ENCODE data around the gene ZNF20. TPM values are rescaled to one million over a fixed set of nuclear protein-coding genes. Genes with fewer than 3 reads are reported as not detected.
"Not testable (repeated sequence)": the region's sequence is repeated elsewhere in the genome, so short reads cannot be mapped to it uniquely, and the experiment has no call there.

ZNF20 gene
- total and polyA plus RNA-seq, 10 donors, result 2.0 to 5.5 (median 3.7) TPM

DNA sequence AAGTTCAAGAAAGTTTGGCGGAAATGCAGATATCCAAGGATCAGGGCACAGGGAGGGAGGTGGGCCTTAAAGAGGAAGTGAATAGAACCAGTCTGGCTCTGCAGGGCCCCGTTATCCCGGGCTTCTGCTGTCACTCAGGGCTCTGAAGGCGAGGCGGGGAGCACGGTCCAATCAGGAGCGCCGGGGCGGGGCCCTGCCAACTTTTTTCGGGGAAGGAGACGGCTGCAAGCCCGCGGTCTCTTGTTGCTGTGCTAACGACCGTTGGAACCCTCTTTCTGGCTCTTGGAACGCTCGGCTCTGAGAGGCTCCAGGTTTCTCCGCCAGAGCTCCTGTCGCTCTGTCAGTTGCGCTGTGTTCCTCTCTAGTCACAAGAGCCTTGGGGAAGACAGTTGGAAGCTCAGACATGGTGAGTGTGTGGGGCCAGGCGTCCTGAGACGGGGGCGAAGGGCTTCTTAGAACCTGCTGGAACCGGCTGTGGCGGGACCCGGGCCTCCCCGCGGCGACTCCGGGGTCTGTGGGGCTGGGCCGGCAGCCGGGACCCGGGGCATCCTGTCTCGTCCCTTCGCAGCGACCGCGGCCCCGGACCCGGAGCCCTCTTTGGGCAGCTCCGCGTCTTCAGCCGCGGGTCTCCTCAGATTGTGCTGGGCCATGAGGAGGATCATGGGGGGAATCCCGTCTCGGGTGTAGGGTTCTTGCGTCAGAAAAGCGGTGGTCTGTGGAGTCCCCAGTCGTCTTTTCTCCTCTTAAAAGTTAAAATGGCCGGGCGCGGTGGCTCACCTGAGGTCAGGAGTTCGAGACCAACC, 47.9 kb downstream of the ZNF20 start:
- Histone ChIP-seq H3K27me3 (replicated peaks in 1 of 7) (no peaks in the 10 kb centered on the region), H3K9me3 (no peaks in the 10 kb centered on the region), H3K36me3 (no peaks in the 10 kb centered on the region), H3K4me1 (peaks cover 0 to 34% (median 15%) of the 10 kb centered on the region in 6 donors), H3K27ac (peak overlapping the region; percentile 27 to 88 (median 79)), H3K4me3 (peak overlapping the region; percentile 45 to 75 (median 58))
- TF ChIP-seq POLR2A (IDR thresholded peaks at IDR 0.05), result no peak
- TF ChIP-seq POLR2AphosphoS5 (IDR thresholded peaks at IDR 0.05), result peak; percentile 26 to 76 (median 69)
- TF ChIP-seq, protein P1, sequence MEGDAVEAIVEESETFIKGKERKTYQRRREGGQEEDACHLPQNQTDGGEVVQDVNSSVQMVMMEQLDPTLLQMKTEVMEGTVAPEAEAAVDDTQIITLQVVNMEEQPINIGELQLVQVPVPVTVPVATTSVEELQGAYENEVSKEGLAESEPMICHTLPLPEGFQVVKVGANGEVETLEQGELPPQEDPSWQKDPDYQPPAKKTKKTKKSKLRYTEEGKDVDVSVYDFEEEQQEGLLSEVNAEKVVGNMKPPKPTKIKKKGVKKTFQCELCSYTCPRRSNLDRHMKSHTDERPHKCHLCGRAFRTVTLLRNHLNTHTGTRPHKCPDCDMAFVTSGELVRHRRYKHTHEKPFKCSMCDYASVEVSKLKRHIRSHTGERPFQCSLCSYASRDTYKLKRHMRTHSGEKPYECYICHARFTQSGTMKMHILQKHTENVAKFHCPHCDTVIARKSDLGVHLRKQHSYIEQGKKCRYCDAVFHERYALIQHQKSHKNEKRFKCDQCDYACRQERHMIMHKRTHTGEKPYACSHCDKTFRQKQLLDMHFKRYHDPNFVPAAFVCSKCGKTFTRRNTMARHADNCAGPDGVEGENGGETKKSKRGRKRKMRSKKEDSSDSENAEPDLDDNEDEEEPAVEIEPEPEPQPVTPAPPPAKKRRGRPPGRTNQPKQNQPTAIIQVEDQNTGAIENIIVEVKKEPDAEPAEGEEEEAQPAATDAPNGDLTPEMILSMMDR (IDR thresholded peaks at IDR 0.05 in 8 of 11, conservative IDR thresholded peaks at IDR 0.05 in 3 of 11), result no peak
- DNase-seq, result peak; percentile 93
- intact Hi-C loops (cut with DNase I; ENCODE audit: low total_unique reads), result no loop called here
- WGBS, 5 donors, result 1% methylated on average over 51 to 53 of the region's 53 CpGs

DNA sequence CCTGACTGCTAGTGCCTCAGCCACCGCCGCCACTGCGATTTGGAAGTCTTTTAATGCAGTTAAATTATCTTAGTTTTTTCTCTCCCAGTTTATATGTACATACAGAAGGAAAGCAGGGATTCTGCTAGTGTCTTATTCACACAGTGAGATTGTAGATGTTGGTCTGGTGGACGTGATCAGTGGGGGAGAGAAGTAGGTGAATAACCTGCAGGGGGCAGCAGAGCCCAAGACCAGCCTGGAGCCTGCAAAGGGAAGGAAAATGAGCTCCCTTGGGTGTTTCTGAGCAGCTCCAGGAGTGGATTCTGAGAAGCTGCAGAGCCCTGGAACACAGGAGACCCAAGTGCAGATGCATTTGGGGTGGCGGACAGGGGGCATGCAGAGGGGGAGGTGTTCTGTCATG, 49.3 kb downstream of the ZNF20 start:
- intact Hi-C loops (cut with DNase I; ENCODE audit: low total_unique reads), result no loop called here
- no peaks in the 10 kb centered on the region for H3K27me3 ChIP-seq (replicated peaks in 1 of 7)
- peak; percentile 85 for DNase-seq

DNA sequence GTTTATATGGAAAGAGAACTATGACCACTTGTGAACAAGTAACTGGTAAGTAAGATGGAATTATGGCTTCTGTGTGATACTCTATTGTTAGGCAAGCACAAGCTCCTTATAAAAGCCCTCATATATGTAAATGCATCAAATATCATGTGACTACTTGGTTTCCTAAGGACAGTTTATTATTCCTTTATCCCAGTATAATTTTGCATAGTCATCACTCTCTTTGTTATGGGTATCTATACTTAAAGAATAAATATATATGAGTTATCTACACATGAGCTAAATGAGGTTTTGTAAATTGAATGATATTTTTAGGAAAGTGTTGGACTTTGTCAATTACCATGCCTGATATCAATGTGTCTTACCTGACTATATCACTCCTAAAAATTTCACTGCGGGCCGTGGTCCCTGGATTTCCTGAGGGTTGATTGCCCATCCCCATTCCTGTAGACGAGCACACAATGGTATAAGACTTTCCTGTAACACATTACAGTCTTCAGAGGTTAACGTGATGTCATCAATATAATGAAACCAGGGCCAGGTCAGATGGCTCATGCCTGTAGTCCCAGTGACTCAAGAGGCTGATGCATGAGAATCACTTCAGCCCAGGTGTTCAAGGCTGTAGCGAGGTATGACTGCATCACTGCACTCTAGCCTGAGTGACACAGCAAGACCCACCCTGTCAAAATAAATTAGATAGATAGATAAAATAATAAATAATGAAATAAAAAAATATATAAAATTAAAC, 54.9 kb downstream of the ZNF20 start:
- 84 to 97% (median 91%) methylated on average over 5 of the region's 5 CpGs for WGBS, 5 donors
- no peaks in the 10 kb centered on the region for H3K36me3 ChIP-seq
- H3K27ac ChIP-seq, result no peak overlapping the region
- H3K4me3 ChIP-seq, result no peak overlapping the region
- intact Hi-C loops (cut with DNase I; ENCODE audit: low total_unique reads), result no loop called here
- no peak for TF ChIP-seq POLR2A (IDR thresholded peaks at IDR 0.05)
- H3K4me1 ChIP-seq, result no peaks in the 10 kb centered on the region
- no peak for DNase-seq
- peaks cover 0 to 60% (median 52%) of the 10 kb centered on the region in 8 donors for H3K9me3 ChIP-seq
- H3K27me3 ChIP-seq (replicated peaks in 1 of 7), result no peaks in the 10 kb centered on the region

More for the DNA sequence above, 49.3 kb downstream of the ZNF20 start:
- Histone ChIP-seq H3K9me3 (peaks cover 0 to 5% (median under 1%) of the 10 kb centered on the region in 8 donors), H3K27ac (no peak overlapping the region), H3K4me3 (no peak overlapping the region), H3K4me1 (peaks cover 0 to 34% (median 15%) of the 10 kb centered on the region in 6 donors), H3K36me3 (no peaks in the 10 kb centered on the region)
- TF ChIP-seq, protein P1 (IDR thresholded peaks at IDR 0.05 in 8 of 11, conservative IDR thresholded peaks at IDR 0.05 in 3 of 11), result peak; percentile 17 to 77 (median 57)
- TF ChIP-seq POLR2A (IDR thresholded peaks at IDR 0.05), result no peak
- WGBS, 5 donors, result 54 to 63% (median 59%) methylated on average over 5 of the region's 5 CpGs

DNA sequence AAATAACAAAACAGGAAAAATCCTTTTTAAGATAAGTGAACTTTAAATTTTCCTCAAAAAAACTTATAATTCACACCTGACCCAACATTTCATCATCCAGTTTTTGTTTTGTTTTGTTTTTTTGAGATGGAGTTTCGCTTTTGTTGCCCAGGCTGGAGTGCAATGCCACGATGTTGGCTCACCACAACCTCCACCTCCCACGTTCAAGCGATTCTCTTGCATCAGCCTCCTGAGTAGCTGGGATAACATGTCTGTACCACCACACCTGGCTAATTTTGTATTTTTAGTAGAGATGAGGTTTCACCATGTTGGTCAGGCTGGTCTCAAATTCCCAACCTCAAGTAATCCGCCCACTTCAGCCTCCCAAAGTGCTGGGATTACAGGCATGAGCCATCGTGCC, 56.8 kb downstream of the ZNF20 start:
- H3K4me1 ChIP-seq; H3K27ac ChIP-seq; DNase-seq; intact Hi-C loops (cut with DNase I; ENCODE audit: low total_unique reads); H3K27me3 ChIP-seq (replicated peaks in 1 of 7); H3K4me3 ChIP-seq: not testable (repeated sequence)
- peaks cover 14 to 79% (median 71%) of the 10 kb centered on the region in 8 donors for H3K9me3 ChIP-seq
- H3K36me3 ChIP-seq, result peaks cover 0 to 15% (median 0%) of the 10 kb centered on the region in 6 donors
- 89 to 98% (median 93%) methylated on average over 6 of the region's 6 CpGs for WGBS, 5 donors

Small RNAs within 50 kb of the gene (small RNA-seq; reads per million reads assigned to genes)
- gene RF00019 (0 reads per million in 4 donors), gene RNA5SP467 (0 reads per million in 4 donors)

Other genes with a start within 250 kb of the ZNF20 start
- 10 to 100 TPM; 20.1 to 34.0 (median 25.5) TPM for gene ZNF700, start 215.2 kb downstream of the ZNF20 start, total RNA-seq
- 10 to 100 TPM; 12.2 to 31.7 (median 14.8) TPM for gene ZNF700, start 215.2 kb downstream of the ZNF20 start, polyA plus RNA-seq
- gene ZNF763, start 175.3 kb downstream of the ZNF20 start, total RNA-seq, result 10 to 100 TPM in 1 of 7 donors, 1 to 10 TPM in 6; 5.3 to 10.7 (median 7.1) TPM
- 1 to 10 TPM; 3.7 to 6.4 (median 5.5) TPM for gene ZNF763, start 175.3 kb downstream of the ZNF20 start, polyA plus RNA-seq
- gene ZNF433, start 104.7 kb downstream of the ZNF20 start, total RNA-seq, result 1 to 10 TPM; 3.4 to 7.7 (median 6.4) TPM
- 1 to 10 TPM; 2.4 to 4.7 (median 3.3) TPM for gene ZNF433, start 104.7 kb downstream of the ZNF20 start, polyA plus RNA-seq
- gene ZNF878, start 87.4 kb downstream of the ZNF20 start, total RNA-seq, result under 1 TPM in 2 of 7 donors, not detected in 5; 0.20 to 0.36 TPM
- gene ZNF878, start 87.4 kb downstream of the ZNF20 start, polyA plus RNA-seq, result under 1 TPM in 2 of 3 donors, not detected in 1; 0.05 to 0.10 TPM
- 10 to 100 TPM in 3 of 7 donors, 1 to 10 TPM in 4; 7.1 to 14.5 (median 9.9) TPM for gene ZNF844, start 75.6 kb downstream of the ZNF20 start, total RNA-seq
- gene ZNF844, start 75.6 kb downstream of the ZNF20 start, polyA plus RNA-seq, result 1 to 10 TPM; 2.0 to 3.9 (median 2.7) TPM
- gene ZNF625, start 16.4 kb upstream of the ZNF20 start, total RNA-seq, result 1 to 10 TPM; 4.0 to 7.9 (median 5.6) TPM
- gene ZNF625, start 16.4 kb upstream of the ZNF20 start, polyA plus RNA-seq, result 1 to 10 TPM; 1.2 to 3.6 (median 2.0) TPM
- 10 to 100 TPM; 16.3 to 20.1 (median 17.8) TPM for gene ZNF136, start 22.7 kb upstream of the ZNF20 start, total RNA-seq
- 1 to 10 TPM; 5.5 to 7.4 (median 5.6) TPM for gene ZNF136, start 22.7 kb upstream of the ZNF20 start, polyA plus RNA-seq
- gene ZNF44, start 154.5 kb upstream of the ZNF20 start, total RNA-seq, result 10 to 100 TPM; 12.7 to 21.3 (median 16.0) TPM
- 10 to 100 TPM in 1 of 3 donors, 1 to 10 TPM in 2; 6.7 to 10.8 (median 7.1) TPM for gene ZNF44, start 154.5 kb upstream of the ZNF20 start, polyA plus RNA-seq
- gene ZNF563, start 193.3 kb upstream of the ZNF20 start, total RNA-seq, result 1 to 10 TPM; 3.5 to 9.6 (median 5.9) TPM
- 1 to 10 TPM; 1.6 to 3.2 (median 2.3) TPM for gene ZNF563, start 193.3 kb upstream of the ZNF20 start, polyA plus RNA-seq
- gene ZNF442, start 225.3 kb upstream of the ZNF20 start, total RNA-seq, result 1 to 10 TPM; 1.6 to 6.1 (median 3.8) TPM
- 1 to 10 TPM in 1 of 3 donors, under 1 TPM in 2; 0.48 to 1.5 (median 0.54) TPM for gene ZNF442, start 225.3 kb upstream of the ZNF20 start, polyA plus RNA-seq